ENCODE results near the gene GALNS. TPM values are rescaled to one million over a fixed set of nuclear protein-coding genes. Genes with fewer than 3 reads are reported as not detected.

The GALNS gene
- total and polyA plus RNA-seq, 2 of the 13 experiments (the other 11 are each of a cell fraction or from before 2014, with no cell fraction given), result 9.2 to 9.8 TPM

GRCh38 chr16:88874938-88875599, 18.3 kb upstream of the GALNS start (continued):
- TF ChIP-seq ZKSCAN8 (CRISPR knock-in tag; IDR thresholded peaks at IDR 0.05; ENCODE audit: borderline replicate concordance) (no peak), MED1 (CRISPR knock-in tag; IDR thresholded peaks at IDR 0.05) (no peak), ZNF317 (CRISPR knock-in tag; IDR thresholded peaks at IDR 0.05) (no peak), ZFP36L1 (CRISPR knock-in tag; IDR thresholded peaks at IDR 0.05) (no peak), ZNF280D (CRISPR knock-in tag; IDR thresholded peaks at IDR 0.05) (no peak), SYNCRIP (IDR thresholded peaks at IDR 0.05; ENCODE audit: insufficient read depth, low read depth, low read length) (no peak)
- TF ChIP-seq, protein P1, sequence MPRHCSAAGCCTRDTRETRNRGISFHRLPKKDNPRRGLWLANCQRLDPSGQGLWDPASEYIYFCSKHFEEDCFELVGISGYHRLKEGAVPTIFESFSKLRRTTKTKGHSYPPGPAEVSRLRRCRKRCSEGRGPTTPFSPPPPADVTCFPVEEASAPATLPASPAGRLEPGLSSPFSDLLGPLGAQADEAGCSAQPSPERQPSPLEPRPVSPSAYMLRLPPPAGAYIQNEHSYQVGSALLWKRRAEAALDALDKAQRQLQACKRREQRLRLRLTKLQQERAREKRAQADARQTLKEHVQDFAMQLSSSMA (CRISPR knock-in tag; IDR thresholded peaks at IDR 0.05), result no peak
- TF ChIP-seq, protein P2, sequence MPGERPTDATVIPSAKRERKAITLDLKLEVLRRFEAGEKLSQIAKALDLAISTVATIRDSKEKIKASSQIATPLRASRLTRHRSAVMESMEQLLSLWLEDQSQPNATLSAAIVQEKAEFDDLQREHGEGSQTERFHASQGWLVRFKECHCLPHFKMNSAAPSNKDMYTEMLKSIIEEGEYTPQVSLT (CRISPR knock-in tag; IDR thresholded peaks at IDR 0.05; ENCODE audit: borderline replicate concordance, low read depth), result no peak
